Measurements from ENCODE around the gene GCGR. TPM values are rescaled to one million over a fixed set of nuclear protein-coding genes. Genes with fewer than 3 reads are reported as not detected.

GCGR gene
- total RNA-seq, 1 experiment from 2014 or later = 1.6 TPM

DNA sequence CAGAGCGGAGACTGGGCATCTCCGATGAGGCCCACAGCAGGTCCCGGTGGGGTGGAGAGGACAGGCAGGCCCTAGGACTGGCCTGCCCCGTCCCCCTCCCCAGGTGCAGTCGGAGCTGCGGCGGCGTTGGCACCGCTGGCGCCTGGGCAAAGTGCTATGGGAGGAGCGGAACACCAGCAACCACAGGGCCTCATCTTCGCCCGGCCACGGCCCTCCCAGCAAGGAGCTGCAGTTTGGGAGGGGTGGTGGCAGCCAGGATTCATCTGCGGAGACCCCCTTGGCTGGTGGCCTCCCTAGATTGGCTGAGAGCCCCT lies 9.4 kb downstream of the GCGR start:
- no peak for TF ChIP-seq TCF7L2 (IDR thresholded peaks at IDR 0.05; ENCODE audit: low read depth, low read length)
- TF ChIP-seq, protein P1, sequence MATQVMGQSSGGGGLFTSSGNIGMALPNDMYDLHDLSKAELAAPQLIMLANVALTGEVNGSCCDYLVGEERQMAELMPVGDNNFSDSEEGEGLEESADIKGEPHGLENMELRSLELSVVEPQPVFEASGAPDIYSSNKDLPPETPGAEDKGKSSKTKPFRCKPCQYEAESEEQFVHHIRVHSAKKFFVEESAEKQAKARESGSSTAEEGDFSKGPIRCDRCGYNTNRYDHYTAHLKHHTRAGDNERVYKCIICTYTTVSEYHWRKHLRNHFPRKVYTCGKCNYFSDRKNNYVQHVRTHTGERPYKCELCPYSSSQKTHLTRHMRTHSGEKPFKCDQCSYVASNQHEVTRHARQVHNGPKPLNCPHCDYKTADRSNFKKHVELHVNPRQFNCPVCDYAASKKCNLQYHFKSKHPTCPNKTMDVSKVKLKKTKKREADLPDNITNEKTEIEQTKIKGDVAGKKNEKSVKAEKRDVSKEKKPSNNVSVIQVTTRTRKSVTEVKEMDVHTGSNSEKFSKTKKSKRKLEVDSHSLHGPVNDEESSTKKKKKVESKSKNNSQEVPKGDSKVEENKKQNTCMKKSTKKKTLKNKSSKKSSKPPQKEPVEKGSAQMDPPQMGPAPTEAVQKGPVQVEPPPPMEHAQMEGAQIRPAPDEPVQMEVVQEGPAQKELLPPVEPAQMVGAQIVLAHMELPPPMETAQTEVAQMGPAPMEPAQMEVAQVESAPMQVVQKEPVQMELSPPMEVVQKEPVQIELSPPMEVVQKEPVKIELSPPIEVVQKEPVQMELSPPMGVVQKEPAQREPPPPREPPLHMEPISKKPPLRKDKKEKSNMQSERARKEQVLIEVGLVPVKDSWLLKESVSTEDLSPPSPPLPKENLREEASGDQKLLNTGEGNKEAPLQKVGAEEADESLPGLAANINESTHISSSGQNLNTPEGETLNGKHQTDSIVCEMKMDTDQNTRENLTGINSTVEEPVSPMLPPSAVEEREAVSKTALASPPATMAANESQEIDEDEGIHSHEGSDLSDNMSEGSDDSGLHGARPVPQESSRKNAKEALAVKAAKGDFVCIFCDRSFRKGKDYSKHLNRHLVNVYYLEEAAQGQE (IDR thresholded peaks at IDR 0.05; ENCODE audit: insufficient read depth in 1 of 2, low read depth in 2 of 2, low read length in 1 of 2) = no peak
- no peak for TF ChIP-seq SIN3A (IDR thresholded peaks at IDR 0.05; ENCODE audit: borderline replicate concordance, insufficient read depth, low read depth, low read length)
- TF ChIP-seq POLR2AphosphoS5 (IDR thresholded peaks at IDR 0.05; ENCODE audit: low read depth, low read length) = no peak
- no TSS peak for BruUV-seq (replicated peaks)
- no peak for DNase-seq (ENCODE audit: low read depth, low spot score)
- ATAC-seq = no peak
- H3K9me3 ChIP-seq (ENCODE audit: control insufficient read depth, insufficient read depth, low read depth, low read length) = no peaks in the 10 kb centered on the region
- no peak overlapping the region for H3K27ac ChIP-seq (ENCODE audit: low read length)
- H3K36me3 ChIP-seq (ENCODE audit: control insufficient read depth, insufficient read depth, low read length) = no peaks in the 10 kb centered on the region
- peaks cover 4% of the 10 kb centered on the region for H3K4me1 ChIP-seq (ENCODE audit: control insufficient read depth, insufficient read depth, low read length)
- ChIA-PET POLR2A (no interaction called here), CTCF (no interaction called here)
- H3K27me3 ChIP-seq (ENCODE audit: control insufficient read depth, insufficient read depth, low read length) = no peaks in the 10 kb centered on the region
- intact Hi-C loops (cut with micrococcal nuclease; ENCODE audit: unreplicated experiment) (no loop called here), in situ Hi-C loops (cut with HindIII; ENCODE audit: low pct_unique_long_range_greater_than_20kb, low sequenced_read_pairs) (no loop called here)
- H3K4me3 ChIP-seq (ENCODE audit: low read depth in 2 of 2, low read length in 2 of 2) = no peak overlapping the region

DNA sequence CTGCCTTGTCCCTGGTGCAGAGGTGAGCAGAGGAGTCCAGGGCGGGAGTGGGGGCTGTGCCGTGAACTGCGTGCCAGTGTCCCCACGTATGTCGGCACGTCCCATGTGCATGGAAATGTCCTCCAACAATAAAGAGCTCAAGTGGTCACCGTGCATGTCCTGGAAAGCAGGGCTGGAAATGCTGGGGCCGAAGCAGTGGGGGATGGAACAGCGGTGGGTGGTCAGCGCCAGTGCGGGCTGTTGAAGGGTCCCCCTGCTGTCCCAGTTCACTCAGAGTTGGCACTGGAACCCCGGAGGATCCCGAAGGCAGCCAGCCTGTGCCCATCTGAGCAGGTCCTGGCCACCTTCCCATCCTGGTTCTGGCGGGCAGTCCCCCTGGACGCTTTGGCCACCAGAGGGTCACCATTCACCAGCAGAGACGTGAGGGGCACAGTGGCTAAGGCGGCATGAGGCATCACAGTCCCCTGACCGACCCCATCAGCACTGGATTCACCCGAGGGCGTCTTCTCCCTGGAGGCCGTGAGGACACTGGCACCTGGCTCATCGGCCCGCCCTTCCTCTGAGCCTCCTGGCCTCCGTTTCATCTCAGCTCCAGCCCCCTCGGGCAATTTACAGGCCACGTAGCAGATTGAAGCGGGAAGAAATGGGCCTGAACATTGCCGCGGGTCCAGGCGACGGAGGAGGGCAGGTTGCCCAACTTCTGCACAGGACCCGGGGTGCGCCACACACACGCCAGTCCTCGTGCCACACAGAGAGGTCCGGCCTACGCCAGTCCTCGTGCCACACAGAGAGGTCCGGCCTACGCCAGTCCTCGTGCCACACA lies 10.1 kb downstream of the GCGR start:
- H3K27me3 ChIP-seq (ENCODE audit: control insufficient read depth, insufficient read depth, low read length) = no peaks in the 10 kb centered on the region
- no peaks in the 10 kb centered on the region for H3K9me3 ChIP-seq (ENCODE audit: control insufficient read depth, insufficient read depth, low read depth, low read length)
- intact Hi-C loops (cut with micrococcal nuclease; ENCODE audit: unreplicated experiment) = no loop called here
- no peak overlapping the region for H3K4me3 ChIP-seq (ENCODE audit: low read depth in 2 of 2, low read length in 2 of 2)
- ATAC-seq = no peak
- H3K27ac ChIP-seq (ENCODE audit: low read length) = no peak overlapping the region
- no peak for TF ChIP-seq SIN3A (IDR thresholded peaks at IDR 0.05; ENCODE audit: borderline replicate concordance, insufficient read depth, low read depth, low read length)
- no peak for TF ChIP-seq POLR2AphosphoS5 (IDR thresholded peaks at IDR 0.05; ENCODE audit: low read depth, low read length)
- TF ChIP-seq, protein P2, sequence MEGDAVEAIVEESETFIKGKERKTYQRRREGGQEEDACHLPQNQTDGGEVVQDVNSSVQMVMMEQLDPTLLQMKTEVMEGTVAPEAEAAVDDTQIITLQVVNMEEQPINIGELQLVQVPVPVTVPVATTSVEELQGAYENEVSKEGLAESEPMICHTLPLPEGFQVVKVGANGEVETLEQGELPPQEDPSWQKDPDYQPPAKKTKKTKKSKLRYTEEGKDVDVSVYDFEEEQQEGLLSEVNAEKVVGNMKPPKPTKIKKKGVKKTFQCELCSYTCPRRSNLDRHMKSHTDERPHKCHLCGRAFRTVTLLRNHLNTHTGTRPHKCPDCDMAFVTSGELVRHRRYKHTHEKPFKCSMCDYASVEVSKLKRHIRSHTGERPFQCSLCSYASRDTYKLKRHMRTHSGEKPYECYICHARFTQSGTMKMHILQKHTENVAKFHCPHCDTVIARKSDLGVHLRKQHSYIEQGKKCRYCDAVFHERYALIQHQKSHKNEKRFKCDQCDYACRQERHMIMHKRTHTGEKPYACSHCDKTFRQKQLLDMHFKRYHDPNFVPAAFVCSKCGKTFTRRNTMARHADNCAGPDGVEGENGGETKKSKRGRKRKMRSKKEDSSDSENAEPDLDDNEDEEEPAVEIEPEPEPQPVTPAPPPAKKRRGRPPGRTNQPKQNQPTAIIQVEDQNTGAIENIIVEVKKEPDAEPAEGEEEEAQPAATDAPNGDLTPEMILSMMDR (IDR thresholded peaks at IDR 0.05) = no peak
- TF ChIP-seq, protein P1 (IDR thresholded peaks at IDR 0.05; ENCODE audit: insufficient read depth in 1 of 2, low read depth in 2 of 2, low read length in 1 of 2) = no peak
- no peak for TF ChIP-seq TCF7L2 (IDR thresholded peaks at IDR 0.05; ENCODE audit: low read depth, low read length)
- DNase-seq (ENCODE audit: low read depth, low spot score) = no peak
- ChIA-PET CTCF (no interaction called here), POLR2A (no interaction called here)
- in situ Hi-C loops (cut with HindIII; ENCODE audit: low pct_unique_long_range_greater_than_20kb, low sequenced_read_pairs) = no loop called here
- peaks cover 4% of the 10 kb centered on the region for H3K4me1 ChIP-seq (ENCODE audit: control insufficient read depth, insufficient read depth, low read length)
- H3K36me3 ChIP-seq (ENCODE audit: control insufficient read depth, insufficient read depth, low read length) = no peaks in the 10 kb centered on the region
- BruUV-seq (replicated peaks) = no TSS peak

Data from Panc1 (cell line).